Measurements from ENCODE around the gene CMIP.

DNA sequence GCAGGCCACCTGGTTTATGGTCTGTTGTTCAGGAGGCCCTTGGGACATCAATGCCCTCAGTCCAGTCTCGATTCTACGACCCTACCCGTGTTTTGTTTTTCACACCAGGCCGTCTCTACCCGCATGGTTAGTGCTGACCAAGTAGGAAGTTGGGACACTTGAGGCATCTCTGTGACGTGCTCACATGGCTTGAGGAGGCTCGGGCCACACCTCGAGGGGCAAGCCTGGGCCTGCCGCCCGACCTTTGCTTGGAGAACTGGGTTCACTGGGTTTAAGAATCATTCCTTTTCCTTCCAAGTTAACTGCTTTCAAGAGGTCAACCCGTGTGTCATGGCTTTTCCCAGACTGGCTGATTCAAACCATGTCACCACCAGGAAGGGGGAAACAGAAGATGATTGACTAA, 86.8 kb downstream of the CMIP start:
- no peak for TF ChIP-seq TEAD4 (IDR thresholded peaks at IDR 0.05)
- TF ChIP-seq CEBPB (IDR thresholded peaks at IDR 0.05): no peak
- no peak for TF ChIP-seq EGR1 (IDR thresholded peaks at IDR 0.05)
- no peak for TF ChIP-seq ZBTB7A (IDR thresholded peaks at IDR 0.05; ENCODE audit: low read depth)
- TF ChIP-seq YY1 (IDR thresholded peaks at IDR 0.05; ENCODE audit: low read depth): no peak
- TF ChIP-seq CREB1 (IDR thresholded peaks at IDR 0.05; ENCODE audit: low read depth): no peak
- TF ChIP-seq TAF1 (IDR thresholded peaks at IDR 0.05; ENCODE audit: low read depth): no peak
- TF ChIP-seq EP300 (IDR thresholded peaks at IDR 0.05; ENCODE audit: borderline replicate concordance): no peak
- no peak for TF ChIP-seq TCF12 (IDR thresholded peaks at IDR 0.05; ENCODE audit: low read depth)
- TF ChIP-seq FOXM1 (IDR thresholded peaks at IDR 0.05; ENCODE audit: borderline replicate concordance, low read depth): no peak
- no peak for TF ChIP-seq NFIC (IDR thresholded peaks at IDR 0.05)
- TF ChIP-seq, protein P1, sequence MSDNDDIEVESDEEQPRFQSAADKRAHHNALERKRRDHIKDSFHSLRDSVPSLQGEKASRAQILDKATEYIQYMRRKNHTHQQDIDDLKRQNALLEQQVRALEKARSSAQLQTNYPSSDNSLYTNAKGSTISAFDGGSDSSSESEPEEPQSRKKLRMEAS (IDR thresholded peaks at IDR 0.05): no peak
